GM19397 (cell line): ENCODE measurements around the gene ST3GAL6.

Source experiments
- ATAC-seq: cut with Tn5 transposase; IDR thresholded peaks from one replicate; pipeline ENCODE4 v1.9.1; 2021; ENCODE audit warnings: mild to moderate bottlenecking, moderate library complexity; ENCODE audit not compliant: unreplicated experiment

ST3GAL6 gene

DNA sequence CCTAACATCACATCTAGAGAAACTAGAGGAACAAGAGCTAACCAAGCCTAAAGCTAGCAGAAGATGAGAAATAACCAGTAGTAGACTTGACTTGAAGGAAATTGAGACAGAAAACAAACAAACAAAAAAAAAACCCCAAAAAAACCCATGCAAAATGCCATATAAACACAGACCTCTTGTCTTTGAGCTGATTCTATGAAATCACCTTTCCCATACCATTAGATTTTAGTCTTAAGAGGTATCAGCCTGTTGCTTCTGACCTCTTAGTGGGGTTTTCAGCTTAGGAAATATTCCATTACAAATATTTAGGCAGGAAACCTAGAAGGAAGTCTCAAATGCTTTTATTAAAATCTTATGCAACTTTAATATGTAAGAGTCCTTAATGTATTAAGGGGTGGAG, 23.9 kb upstream of the ST3GAL6 start:
- no peak for ATAC-seq

DNA sequence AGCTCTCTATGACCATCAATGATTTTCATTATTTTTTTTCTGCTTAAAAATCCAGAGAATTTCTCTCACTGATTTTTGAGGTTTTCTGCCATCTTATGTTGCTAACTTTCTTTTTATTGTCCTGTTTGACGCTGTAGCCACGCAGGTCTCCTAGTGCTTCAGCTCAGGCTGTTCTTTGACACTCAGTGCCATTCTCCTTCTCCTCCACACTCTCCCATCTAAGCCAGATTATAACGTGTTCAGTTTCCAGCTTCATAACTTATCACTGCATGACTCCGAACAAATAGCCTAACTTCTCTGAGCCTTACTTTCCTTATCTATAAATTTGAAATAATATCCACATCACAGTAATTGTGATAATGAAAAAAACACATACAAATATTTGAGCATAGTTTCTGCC, 22.8 kb upstream of the ST3GAL6 start:
- ATAC-seq = no peak

DNA sequence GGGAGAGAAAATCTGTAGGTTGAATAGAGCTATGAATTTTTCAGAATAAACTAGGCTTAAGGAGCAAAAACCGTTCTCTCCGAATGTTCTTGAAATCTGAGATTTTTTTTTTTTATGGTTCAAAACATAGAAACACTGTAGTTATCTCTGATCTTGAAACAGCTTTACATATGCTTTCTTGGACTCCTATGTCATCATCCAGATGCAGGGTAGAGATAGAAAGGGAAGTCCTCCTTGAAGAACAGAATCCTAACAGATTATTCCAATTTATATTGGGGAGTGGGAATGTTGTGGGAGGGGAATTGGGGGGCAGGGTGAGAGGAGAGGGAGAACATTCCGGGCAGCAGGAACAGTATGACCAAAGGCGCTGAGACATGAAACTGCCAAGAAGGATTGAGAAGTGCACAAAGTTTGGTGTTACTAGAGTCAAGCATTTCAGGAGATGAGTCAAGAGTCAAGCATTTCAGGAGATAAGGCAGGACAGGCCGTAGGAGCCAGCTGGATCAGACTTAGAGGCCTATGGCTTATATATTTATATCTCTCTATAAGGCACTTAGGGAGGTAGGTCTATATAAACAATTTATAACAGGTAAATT, 21.9 kb upstream of the ST3GAL6 start:
- ATAC-seq = no peak

DNA sequence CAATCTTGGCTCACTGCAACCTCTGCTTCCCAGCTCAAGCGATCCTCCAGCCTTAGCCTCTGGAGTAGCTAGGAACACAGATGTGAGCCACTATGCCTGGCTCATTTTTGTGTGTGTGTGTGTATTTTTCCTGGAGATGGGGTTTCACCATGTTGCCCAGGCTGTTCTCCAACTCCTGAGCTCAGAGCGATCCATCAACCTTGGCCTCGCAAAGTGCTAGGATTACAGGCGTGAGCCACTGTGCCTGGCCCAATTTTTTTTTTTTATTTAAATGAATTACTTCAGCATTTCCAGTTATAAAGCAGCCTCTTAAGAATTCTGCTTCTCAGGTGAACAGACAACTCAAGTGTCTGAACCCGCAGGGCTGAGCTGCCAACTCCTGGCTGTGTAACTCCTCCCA, 20.1 kb upstream of the ST3GAL6 start:
- no peak for ATAC-seq

DNA sequence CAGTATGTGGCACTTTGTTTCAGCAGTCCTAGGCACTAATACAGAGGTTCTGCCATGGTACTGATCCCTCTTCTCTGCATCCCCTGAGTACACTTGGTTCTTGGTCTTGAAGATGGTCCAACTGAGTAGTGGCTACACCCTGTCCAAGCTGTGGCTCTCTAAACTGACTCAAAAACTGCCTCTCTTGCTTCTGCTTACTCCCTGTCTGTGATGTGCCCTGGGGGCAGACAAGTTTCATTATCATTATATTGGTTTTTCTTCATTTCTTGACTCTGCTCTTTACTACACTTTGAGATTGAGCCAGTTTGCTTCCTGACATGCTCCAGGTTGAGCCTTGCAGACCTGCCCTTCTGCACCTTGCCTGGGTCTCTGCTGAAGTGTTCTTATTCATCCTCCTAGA, 18.9 kb upstream of the ST3GAL6 start:
- no peak for ATAC-seq

DNA sequence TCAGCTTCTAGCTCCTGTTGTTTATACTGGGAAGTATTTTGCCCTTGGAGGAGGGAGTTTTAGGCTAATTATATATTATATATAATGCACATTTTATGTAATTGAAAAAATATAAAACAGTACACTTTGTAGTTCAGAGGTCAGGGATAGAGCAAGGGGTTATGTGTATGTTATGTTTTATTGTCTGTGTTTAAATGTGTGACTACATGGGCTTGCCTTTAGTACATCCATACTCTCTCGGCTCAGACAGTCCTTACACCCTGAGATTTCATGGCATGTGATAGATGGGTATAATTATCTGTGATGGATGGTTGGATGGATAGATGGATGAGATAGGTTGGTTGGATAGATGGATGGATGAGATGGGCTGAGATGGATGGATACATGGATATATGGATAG, 17.4 kb upstream of the ST3GAL6 start:
- no peak for ATAC-seq

DNA sequence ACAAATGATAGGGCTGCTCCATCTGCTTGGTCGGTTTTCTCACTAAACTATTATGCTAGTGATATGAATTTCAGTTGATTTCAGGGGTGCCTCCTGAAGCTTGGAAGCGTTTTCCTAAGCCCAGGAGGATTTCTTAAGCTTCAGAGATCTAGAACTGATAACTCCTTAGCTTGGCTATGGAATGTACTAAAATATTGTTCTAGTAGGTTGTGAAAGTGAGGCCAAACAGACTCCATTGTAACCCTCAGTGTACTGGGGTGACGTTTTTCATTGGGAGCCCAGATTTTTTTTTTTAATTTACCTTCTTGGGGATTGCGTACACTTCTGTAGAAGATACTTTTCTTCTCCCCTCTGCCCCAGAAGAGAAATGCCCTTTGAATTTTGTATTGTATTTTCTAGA, 17.0 kb upstream of the ST3GAL6 start:
- ATAC-seq = no peak

DNA sequence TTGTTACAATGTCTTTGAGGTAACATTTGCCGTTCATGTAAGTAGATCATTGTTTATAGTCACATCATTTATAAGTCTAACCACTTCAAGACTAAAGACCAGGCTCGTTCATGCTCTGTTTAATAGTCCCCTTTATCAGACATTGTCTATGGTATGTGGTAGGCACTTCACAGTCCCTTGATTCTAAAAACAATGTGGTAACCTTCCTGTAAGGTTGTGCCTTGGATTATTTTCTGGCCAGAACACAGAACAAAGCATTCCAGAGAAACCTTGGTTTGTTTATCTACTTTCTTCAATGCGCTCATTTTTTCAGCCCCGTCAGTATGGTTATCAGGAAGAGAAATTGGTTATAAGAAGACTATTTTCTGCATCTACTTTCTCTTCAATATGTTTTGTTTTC, 16.3 kb upstream of the ST3GAL6 start:
- ATAC-seq = no peak

DNA sequence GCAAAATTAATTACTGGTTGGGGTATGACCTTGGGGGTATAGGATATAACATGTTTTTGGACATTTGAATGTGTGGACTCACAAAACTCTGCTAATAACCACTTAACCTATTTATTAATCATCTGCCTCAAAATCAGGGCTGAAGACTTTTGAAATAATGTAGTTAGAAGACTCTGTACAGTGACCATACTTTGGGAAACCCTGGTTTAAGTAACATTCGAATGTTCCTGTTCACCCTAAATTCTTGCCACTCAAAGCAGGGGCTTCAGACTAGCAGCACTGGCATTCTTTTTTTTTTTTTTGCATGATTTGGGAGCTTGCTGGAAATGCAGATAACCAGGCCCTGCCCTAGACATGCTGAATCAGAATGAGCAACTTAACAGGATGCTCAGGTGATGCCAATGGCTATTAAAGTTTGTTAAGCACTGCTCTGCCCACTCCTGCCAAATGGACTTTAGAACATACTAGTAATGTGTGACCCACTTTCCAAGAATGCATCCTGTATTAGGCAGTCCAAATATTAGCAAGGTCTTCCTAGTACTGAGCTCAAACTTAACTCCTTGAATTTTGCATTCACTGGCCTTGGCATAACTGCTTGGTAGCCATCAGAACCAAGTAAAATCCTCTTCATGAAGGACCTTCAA, 12.7 kb upstream of the ST3GAL6 start:
- no peak for ATAC-seq

DNA sequence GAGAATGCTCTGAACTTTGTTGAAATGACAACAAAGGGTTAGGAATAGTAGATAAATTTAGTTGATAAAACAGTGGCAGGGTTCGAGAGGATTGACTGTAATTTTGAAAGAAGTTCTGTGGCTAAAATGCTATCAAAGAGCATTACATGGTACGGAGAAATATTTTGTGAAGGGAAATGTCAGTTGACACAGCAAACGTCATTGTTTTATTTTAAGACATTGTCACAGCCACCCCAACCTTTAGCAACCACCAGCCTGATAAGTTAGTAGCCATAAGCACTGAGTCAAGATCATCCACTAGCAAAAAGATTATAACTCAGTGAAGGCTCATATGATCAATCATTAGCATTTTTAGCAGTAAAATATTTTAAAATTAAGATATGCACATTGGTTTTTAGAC, 8.7 kb upstream of the ST3GAL6 start:
- no peak for ATAC-seq

DNA sequence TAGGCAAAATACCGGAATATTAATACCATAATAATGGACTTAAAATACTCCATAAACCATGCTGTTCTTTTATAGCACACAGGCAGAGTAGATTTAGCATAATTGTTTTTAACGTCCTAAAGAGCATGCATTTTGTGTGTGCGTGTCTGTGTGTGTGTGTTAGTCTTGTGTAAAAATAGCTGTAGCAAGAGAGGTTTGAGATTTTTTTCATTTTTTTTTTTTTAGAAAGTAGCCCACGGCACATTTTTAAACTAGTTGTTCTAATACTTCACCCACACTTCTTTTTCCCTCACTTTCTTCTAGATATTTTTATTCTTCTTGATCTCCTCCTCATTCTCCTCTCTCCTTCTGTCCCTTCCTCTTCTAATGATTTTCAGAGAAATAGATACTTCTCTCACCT, 7.5 kb upstream of the ST3GAL6 start:
- no peak for ATAC-seq

DNA sequence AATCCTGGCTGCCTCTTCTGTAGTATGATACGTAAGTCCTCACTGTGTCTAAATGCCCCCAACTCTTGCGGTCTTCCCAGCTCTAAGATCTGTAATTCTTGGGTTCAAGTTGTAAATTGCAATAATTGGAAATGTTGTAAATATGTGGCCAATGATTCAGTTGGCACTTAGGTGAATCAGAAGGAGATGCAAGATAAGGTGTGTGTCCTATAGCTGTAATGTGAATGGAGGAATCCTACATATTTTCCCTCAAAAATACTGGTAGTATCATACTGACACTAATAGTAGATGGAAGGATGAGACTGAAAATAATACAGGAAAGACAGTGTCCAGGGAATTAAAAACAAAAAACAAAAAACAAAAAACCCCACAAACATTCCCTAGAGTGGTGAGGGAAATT, 3.5 kb upstream of the ST3GAL6 start:
- ATAC-seq = no peak

DNA sequence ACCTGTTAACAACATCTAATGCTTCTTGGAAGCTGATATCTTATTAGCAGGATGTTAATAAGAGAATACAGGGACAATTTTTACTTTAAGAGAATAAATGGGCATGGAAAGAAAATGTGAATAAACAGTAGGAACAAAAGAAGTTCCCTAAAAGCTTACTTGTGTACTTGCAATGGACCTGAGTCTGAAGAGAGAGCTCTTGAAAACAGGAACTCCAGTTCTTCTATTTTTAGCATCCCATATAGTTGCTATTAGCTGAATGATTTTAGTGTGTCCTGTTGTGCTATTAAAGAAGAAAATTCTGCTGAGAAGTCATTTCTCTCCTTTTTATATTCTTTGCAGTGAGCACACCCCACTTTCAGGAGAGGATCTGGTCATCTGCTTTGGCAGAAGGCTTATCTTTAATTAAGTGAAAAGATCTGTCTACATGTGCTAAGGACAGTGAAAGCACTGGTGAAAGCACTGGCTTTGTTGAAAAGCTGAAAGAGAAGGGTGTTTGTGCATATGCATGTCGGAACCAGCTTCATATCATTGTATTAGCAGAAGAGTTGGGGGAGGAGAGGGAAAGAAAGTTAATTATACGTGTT, 1.4 kb upstream of the ST3GAL6 start:
- no peak for ATAC-seq

DNA sequence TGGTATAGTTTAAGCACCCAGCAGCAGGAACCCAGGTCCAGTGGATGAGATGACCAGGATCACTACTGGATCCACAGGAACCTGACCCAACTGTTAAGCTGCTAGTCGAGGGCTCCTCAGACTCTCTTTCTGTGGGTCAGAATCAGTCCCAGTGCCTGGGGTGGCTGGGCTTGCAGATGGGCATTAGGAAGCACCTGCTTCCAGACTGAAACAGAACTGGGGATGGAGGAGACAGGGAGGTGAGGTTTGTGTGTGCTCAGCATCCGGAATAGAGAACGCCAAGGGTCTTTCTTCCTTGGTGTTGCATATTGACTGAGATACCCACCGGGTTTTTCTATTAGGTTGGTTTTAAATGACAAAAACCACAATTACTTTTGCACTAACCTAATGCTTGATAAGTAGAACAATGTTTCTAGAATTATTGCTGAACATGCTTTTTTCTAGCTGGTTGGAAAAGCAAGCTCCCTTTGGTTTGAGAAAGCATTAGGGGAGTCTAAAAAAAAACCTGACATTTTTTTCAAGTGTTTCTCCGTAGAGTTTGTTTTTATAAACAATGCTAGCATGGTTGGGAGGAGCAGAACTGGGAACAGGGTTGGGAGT, 779 bp downstream of the ST3GAL6 start:
- no peak for ATAC-seq

DNA sequence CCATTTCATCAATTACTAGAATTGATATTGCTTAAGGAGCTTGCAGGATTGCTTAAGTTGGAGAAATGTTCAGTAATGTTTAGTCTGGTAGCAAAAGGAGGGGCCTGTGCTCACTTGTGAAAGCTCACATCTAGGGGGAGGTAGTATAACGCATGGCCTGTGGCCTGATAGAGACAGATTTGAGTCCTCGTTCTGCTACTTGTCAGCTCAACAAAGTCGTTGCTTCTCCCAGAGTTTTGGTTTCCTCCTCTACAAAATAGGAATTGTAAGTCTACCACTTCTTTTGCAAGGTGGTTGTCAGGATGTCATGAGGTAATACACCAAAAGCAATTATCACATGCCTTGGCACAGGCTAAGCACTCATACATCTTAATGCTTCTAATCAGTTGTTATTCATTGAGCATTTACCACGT, 1.3 kb downstream of the ST3GAL6 start:
- no peak for ATAC-seq

DNA sequence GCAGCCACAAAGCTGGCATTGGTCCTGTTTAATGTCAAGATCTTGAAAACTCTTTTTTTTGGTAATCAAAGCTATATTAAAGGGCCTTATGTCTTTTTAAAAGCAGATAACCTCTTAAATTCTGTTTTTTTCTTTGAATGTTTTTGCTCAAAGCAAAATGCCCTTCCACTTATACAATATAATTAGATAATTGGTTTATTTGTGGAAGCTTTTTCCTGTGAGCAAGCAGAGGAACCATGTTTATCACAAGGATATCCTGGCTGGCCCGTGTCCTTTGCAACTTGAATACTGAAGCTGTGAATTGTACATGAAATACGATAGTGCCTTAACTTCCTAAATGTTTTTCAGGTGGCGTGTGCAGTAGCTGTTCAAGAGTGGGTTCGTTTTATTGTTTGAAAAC, 2.6 kb downstream of the ST3GAL6 start:
- ATAC-seq = no peak

DNA sequence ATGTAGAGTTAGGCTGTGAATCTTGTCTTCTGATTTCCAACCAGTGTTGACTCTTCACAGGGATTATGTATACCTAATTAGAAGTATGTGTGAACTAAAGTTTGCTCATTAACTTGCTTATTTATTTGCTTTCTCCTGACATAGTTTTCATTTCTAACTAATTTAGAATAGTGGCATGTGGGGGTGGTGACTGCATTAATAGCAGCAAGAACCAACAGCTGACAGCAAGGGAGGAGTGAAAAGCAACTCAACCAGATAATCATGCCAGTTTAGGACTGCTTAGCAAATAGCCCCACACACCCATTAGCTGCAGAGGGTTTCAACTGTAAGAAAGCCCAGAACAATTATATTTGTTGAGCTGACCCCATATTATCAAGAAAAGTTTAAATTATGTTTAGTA, 3.8 kb downstream of the ST3GAL6 start:
- no peak for ATAC-seq

DNA sequence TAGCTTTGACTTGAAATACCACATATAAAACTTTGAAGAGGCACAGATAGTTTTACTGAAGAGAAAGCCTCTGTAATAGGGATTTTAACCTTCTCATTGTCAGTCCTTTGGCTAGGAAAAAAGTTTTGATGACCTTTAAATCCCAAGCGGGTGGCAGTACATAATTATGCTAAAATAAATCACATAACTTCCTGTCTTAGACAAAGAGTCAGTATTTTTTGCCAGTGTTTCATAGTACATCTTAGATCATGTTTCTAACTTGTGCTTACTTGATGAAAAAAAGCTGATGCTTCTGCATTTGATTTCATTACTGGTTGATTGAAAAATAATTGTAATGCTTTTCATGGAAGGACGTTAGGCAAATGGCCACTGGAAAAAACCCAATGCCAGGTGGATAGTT, 5.8 kb downstream of the ST3GAL6 start:
- ATAC-seq = no peak

DNA sequence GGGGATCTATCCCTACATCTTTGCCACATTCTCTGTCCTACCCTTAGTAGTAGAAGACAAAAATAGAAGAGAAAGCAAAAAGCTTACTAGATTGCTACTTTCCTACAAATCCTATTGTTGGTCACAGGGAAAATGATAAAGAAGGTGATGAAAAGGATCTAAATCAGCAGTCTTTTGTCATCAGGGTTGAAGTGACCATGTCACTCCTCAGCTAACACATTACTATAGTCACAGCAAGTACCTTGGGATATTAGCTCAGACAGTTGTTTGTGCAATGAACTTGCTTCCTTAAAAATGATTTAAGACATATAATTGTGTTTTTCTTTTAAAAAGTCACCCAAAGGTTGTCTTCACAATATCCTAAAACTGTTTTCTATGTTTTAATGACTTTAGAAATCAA, 6.3 kb downstream of the ST3GAL6 start:
- ATAC-seq = no peak

DNA sequence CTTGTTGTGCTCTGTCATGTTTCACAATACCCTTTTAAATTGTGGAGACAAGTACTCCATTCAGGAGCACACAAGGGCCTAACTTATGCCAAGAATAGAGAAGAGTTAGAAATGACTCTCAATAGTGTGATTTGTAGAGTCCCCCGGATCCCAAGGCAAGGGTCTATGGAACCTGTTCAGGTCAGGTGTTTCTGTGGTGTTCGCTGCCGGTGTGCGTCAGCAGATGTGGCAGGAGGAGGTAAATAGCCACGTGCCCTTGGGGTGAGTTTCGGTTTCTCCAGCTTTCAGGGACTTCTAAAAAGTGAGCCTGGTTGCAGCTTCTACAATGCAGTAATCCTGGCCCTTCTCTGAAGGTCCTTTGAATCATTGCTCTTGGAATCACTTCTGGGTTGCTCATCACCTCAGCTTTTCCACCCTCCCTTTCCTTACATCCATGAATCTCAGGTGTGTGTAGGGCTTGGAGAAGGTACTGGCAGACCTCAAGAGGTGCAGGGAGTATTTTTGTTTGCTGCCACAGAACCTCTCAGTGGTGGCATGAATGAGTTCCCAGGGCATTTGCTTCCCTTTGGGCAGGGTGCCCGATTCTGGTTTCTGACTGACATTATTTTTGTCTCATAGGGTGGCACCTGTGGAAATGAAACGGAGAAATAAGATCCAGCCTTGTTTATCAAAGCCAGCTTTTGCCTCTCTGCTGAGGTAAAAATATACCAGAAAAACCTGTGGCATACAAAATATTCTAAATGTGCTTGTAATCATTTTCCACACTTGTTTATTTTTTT, 7.3 kb downstream of the ST3GAL6 start:
- ATAC-seq = no peak

DNA sequence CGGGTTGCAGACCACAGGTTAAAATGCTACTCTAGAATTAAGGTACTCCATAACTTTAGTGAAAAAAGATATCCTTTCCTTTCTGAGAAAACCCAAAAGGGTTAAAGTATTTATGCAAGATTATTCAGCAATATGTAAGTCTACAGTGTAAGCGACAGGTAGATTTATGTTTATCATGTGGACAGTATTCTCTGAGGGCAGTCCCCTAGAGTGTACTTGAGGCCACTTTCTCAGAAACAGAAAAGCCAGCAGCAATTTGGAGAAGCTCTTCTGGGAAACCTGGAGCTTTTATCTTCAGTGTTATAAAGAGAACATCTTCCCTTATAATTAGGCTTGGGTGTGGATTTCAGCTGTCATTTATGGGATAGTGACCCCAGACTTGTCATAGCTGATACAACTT, 8.9 kb downstream of the ST3GAL6 start:
- ATAC-seq = no peak
